NCI-H2196 (cell line): Measurements from ENCODE around the gene CCL4.
"Not testable (repeated sequence)": the region's sequence is repeated elsewhere in the genome, so short reads cannot be mapped to it uniquely, and the experiment has no call there.

Experiments used
- DNase-seq: peaks from one replicate; lab custom pipeline; 2025; ENCODE audit not compliant: unreplicated experiment; lab: John Stamatoyannopoulos, UW

CCL4 gene

GRCh38 chr17:36103401-36103975, at the start of gene CCL4:
Gene CCL4, plus strand, starts transcription at chr17:36103827. Its CDS starts 79 bp downstream, at chr17:36103906.
- DNase-seq: not testable (repeated sequence)

- no peak for DNase-seq
These were observed 48.5 kb upstream of the CCL4 start for GRCh38 chr17:36055171-36055570.

- DNase-seq: no peak
These were observed 47.6 kb upstream of the CCL4 start for GRCh38 chr17:36055921-36056520.

GRCh38 chr17:36057911-36058310, 45.7 kb upstream of the CCL4 start:
- DNase-seq: no peak

- DNase-seq: no peak
These were observed 44.2 kb upstream of the CCL4 start for GRCh38 chr17:36059406-36059805.

DNA sequence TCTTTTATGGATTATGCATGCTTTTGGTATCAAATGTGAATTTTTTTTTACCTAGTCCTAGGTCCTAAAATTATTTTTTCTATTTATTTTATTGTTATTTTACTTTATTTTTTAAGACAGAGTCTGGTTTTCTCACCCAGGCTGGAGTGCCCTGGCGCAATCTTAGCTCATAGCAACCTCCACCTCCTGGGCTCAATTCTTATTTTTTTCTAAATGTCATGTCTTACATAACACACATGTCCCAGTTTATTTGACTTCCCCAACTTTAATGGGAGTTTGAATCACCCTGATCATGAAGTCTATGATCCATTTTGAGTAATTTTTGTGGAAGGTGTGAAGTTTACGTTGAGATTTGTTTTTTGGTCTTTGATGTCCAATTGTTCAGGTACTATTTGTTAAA, 42.8 kb upstream of the CCL4 start:
- no peak for DNase-seq

DNA sequence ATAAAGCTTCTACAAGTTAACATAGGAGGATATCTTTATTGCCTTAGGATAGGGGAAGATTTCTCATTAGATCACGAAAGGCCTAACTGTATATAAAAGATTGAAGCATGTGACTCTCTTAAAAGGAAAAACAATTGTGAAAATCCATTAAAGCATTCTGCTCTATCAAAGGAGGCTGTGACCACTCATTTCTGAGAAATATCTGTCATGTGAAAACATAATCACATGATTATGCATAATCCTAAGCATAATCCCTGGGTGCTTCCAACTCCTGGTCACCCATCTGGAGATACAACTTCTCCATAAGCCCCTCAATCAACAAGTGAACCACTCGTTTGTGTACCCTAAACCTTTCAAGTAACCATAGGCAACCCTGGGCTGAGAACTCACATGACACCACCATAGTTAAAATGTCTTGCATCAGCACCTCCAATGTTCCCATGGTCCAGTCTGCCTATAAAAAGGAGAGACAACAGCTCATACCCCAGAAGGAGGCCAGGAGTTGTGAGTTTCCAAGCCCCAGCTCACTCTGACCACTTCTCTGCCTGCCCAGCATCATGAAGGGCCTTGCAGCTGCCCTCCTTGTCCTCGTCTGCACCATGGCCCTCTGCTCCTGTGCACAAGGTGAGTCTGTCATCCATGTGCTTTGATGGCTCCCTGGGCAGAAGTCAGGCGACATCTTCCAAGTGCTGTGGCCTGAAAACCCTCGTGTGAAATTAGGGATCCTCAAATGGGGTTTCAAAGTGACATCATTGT, 39.7 kb upstream of the CCL4 start, which contains the start of gene CCL18:
TSS of gene CCL18 (plus strand) at position 487 of the 756 bp plus-strand sequence. CDS start at position 558, 71 bp downstream.
- DNase-seq: no peak

DNA sequence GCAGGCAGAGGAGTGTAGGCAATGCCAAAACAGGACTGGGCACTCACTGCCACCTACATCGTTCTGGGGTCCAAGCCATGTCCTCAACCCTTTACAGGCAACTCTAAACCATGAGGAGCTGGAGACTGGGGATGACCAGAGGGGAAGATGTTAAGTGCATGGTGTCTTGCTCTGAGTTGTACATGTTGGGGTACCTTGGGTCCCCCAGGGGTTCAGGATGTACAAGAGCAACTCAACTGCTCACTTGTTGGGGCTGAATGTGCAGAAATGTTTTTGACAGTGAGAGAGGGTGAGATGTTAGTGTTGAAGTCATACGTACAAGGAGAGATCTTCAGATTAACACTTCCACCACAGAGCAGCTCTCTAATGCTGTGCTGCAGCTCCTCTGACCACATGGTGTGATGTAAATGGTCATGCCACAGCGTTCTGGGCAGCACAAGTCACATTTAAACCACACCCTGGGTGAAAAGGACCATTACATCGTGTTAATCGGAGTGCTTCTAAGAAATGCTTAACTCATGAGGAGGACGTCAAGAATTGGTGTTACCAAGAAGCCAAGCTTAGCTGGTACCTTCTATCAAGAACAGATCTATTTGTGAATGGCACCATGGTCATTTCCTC, 37.2 kb upstream of the CCL4 start:
- DNase-seq: no peak

DNA sequence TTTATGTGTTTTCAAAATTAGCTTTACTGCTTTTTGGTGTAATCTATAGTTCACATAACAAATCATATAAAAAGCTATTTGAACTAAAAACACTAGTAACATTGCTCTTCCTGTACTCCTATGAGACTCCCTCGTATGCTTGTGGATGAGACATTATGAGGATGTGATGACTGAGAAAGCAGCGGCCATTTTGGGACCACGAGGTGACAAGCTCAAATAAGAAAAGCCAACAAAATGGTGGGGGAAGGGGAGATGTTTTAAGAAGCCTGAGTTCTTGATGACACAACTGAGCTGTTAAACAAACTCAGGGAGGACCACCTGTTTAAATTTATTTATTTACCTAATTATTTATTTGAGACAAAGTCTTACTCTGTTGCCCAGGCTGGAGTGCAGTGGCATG, 35.1 kb upstream of the CCL4 start:
- DNase-seq: no peak

- no peak for DNase-seq
These were observed 34.5 kb upstream of the CCL4 start for GRCh38 chr17:36069136-36069535.

- no peak for DNase-seq
These were observed 33.2 kb upstream of the CCL4 start for GRCh38 chr17:36070427-36070826.

GRCh38 chr17:36071751-36072150, 31.9 kb upstream of the CCL4 start:
- DNase-seq: no peak

GRCh38 chr17:36072431-36073121, 31.1 kb upstream of the CCL4 start:
- DNase-seq: no peak

GRCh38 chr17:36074365-36074764, 29.3 kb upstream of the CCL4 start:
- no peak for DNase-seq

GRCh38 chr17:36081681-36082471, 21.8 kb upstream of the CCL4 start:
- not testable (repeated sequence) for DNase-seq

DNA sequence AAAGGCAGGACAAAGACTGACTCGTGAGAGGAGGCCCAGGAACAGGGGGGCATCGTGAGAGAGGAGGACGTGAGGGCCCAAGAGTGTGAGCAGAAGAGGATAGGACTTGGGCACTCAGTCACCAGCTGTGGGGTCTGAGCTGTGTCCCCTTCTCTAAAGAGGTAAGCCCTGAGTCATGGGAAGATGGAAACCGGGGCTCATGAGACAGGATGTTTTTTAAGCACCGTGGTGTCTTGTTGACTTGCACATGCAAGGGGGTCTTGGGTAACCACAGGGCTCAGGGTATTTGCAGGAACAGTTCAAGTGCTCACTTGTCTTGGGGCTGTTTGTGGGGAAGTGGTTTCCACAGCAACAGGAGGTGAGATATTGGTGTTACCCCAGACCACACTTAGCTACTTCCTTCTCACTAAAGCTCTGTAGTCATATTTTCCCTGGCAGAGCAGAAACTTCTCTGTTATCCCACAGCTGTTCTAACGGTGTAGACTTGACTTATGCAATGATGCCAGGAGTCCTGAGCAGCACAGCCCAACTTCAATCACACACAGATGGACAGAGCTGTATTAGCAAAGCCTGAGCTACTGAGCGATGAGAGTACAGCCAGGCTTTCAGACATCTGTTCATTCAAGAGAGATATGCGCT, 21.0 kb upstream of the CCL4 start:
- not testable (repeated sequence) for DNase-seq

GRCh38 chr17:36083691-36084090, 19.9 kb upstream of the CCL4 start:
- not testable (repeated sequence) for DNase-seq

GRCh38 chr17:36085765-36086164, 17.9 kb upstream of the CCL4 start:
- DNase-seq: no peak

DNA sequence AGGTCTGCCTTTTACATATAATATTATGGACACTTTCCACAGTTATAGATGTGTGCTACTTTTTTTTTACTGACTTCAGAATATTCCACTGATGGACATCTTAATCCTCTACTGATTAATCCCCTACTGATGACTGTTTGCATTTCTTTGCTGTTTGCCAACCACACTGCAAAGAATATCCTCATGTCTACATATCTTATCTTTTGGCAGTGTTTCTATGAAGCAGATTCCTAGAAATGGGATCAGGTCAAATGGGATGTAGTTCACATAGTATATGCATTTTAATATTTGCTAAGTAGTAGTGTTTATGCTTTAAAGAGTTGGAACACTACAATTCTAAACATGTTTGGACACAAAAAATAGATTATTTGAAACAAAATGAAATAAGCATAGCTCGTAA, 16.8 kb upstream of the CCL4 start:
- DNase-seq: no peak

- DNase-seq: not testable (repeated sequence)
These were observed 16.2 kb upstream of the CCL4 start for GRCh38 chr17:36087471-36087870.
